ENCODE data around the gene NDUFS8.
"Not testable (repeated sequence)": the region's sequence is repeated elsewhere in the genome, so short reads cannot be mapped to it uniquely, and the experiment has no call there.

Gene NDUFS8

GRCh38 chr11:68030318-68031143 lies at the start of gene NDUFS8:
Gene NDUFS8 (plus strand): TSS chr11:68030681. CDS start chr11:68032152, 1,471 bp downstream.
- DNase-seq: peak; percentile 98

- DNase-seq: not testable (repeated sequence)
Observed at GRCh38 chr11:67981226-67981625, 49.3 kb upstream of the NDUFS8 start.

- DNase-seq: not testable (repeated sequence)
Observed at GRCh38 chr11:67982255-67982857, 48.1 kb upstream of the NDUFS8 start.

- DNase-seq: no peak
Observed at GRCh38 chr11:67983951-67984350, 46.5 kb upstream of the NDUFS8 start.

- not testable (repeated sequence) for DNase-seq
Observed at GRCh38 chr11:67985302-67985701, 45.2 kb upstream of the NDUFS8 start.

- peak; percentile 57 for DNase-seq
Observed at GRCh38 chr11:67990546-67991346, 39.7 kb upstream of the NDUFS8 start.

GRCh38 chr11:67991347-67992121 lies 38.9 kb upstream of the NDUFS8 start:
- not testable (repeated sequence) for DNase-seq

GRCh38 chr11:67993821-67994220 lies 36.7 kb upstream of the NDUFS8 start:
- not testable (repeated sequence) for DNase-seq

GRCh38 chr11:67994387-67994786 lies 36.1 kb upstream of the NDUFS8 start:
- DNase-seq: not testable (repeated sequence)

GRCh38 chr11:67995129-67995528 lies 35.4 kb upstream of the NDUFS8 start:
- not testable (repeated sequence) for DNase-seq

GRCh38 chr11:67995579-67995978 lies 34.9 kb upstream of the NDUFS8 start:
- not testable (repeated sequence) for DNase-seq

- no peak for DNase-seq
Observed at GRCh38 chr11:67996051-67996450, 34.4 kb upstream of the NDUFS8 start.

- DNase-seq: peak; percentile 91
Observed at GRCh38 chr11:67996622-67997474, 33.6 kb upstream of the NDUFS8 start.

GRCh38 chr11:67997475-67997921 lies 33.0 kb upstream of the NDUFS8 start:
- DNase-seq: no peak

GRCh38 chr11:67998150-67999045 lies 32.1 kb upstream of the NDUFS8 start:
- DNase-seq: no peak

GRCh38 chr11:67999201-67999629 lies 31.3 kb upstream of the NDUFS8 start:
- DNase-seq: no peak

- no peak for DNase-seq
Observed at GRCh38 chr11:67999704-68000103, 30.8 kb upstream of the NDUFS8 start.

GRCh38 chr11:68002575-68002937 lies 27.9 kb upstream of the NDUFS8 start:
- peak; percentile 73 for DNase-seq

GRCh38 chr11:68002938-68003845 lies 27.3 kb upstream of the NDUFS8 start:
- peak; percentile 68 for DNase-seq

All from suppressor macrophage treated with lipopolysaccharide for 4 hours (primary cell).